Measurements from ENCODE around the gene METTL18. TPM values are rescaled to one million over a fixed set of nuclear protein-coding genes. Genes with fewer than 3 reads are reported as not detected.

METTL18 gene
- total and polyA plus RNA-seq, 2 donors (not counting 1 experiment from before 2014, with no cell fraction given): 3.1 to 18.9 TPM

DNA sequence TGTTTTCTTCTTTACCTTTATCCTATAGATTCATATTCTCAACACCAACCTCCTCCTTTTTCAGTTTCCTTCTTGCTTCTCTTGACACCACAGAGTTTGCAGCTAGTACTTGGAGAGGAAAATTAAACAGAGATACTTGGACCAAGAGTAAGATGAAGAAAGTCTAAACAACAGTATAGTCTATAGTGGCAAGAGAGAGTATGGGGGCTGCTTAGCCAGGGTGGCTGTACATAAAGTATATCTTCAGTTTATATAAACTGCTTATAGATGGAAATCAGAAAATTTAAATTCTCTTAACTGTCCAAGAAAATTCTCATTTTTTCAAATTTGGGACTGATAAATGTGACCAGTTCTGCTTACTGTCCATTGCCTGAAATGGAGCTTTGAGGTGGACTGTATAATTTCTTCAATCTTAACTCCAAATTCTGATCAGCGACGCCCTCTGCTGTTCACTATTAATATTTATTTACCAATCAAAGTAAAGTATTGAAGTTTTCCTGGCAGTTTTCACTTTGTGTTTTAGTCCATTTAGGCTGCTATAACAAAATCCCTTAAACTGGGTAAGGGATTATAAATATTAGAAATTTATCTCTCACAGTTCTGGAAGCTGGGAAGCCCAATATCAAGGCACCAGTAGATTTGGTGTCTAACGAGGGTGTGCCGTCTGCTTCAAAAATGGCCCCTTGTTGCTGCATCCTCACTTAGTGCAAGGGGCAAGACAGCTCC, 14.8 kb upstream of the METTL18 start:
- no peak overlapping the region for H3K9ac ChIP-seq (ENCODE audit: low read length)
- no peaks in the 10 kb centered on the region for H3K36me3 ChIP-seq (replicated peaks in 1 of 2; ENCODE audit: control extremely low read depth in 1 of 2, control insufficient read depth in 1 of 2, extremely low read depth in 1 of 2, insufficient read depth in 2 of 2, low read length in 1 of 2)
- H3K79me2 ChIP-seq (ENCODE audit: control insufficient read depth, insufficient read depth, low read length): no peaks in the 10 kb centered on the region
- H3K4me3 ChIP-seq (ENCODE audit: control extremely low read depth in 1 of 5, extremely low read depth in 1 of 5, insufficient read depth in 1 of 5, low read depth in 2 of 5, low read length in 4 of 5): no peak overlapping the region
- H3K9me3 ChIP-seq (ENCODE audit: control extremely low read depth in 1 of 3, control insufficient read depth in 2 of 3, insufficient read depth in 1 of 3, low read length in 2 of 3): no peaks in the 10 kb centered on the region
- H3K4me3 Mint-ChIP-seq: no peak overlapping the region
- no peaks in the 10 kb centered on the region for H3K27me3 Mint-ChIP-seq
- H3K27ac Mint-ChIP-seq: no peak overlapping the region
- ATAC-seq (ENCODE audit: low read depth): no peak
- no peak overlapping the region for H3K4me2 ChIP-seq (replicated peaks; ENCODE audit: low read depth, low read length, poor library complexity, severe bottlenecking)
- 100% methylated on average over 2 of the region's 4 CpGs for WGBS (ENCODE audit: insufficient coverage)
- ChIA-PET POLR2A (no interaction called here), CTCF (interaction anchor here (0.5 to 9.5 kb wide), 35 partner anchors 8 to 1670 kb away, joined by 3 to 151 read pairs (median 4); partner anchors contain the start of genes F5 and METTL18)
- DNase-seq: peak; percentile 62
- intact Hi-C loops (cut with micrococcal nuclease): loop anchor here (1.0 to 2.0 kb wide), 7 partner anchors 15 to 343 kb away; partner anchors contain the start of genes F5 and METTL18
- no peak for TF ChIP-seq EZH2 (IDR thresholded peaks at IDR 0.05; ENCODE audit: borderline replicate concordance, insufficient read depth, low read depth, low read length, poor library complexity, severe bottlenecking)
- TF ChIP-seq, protein P1, sequence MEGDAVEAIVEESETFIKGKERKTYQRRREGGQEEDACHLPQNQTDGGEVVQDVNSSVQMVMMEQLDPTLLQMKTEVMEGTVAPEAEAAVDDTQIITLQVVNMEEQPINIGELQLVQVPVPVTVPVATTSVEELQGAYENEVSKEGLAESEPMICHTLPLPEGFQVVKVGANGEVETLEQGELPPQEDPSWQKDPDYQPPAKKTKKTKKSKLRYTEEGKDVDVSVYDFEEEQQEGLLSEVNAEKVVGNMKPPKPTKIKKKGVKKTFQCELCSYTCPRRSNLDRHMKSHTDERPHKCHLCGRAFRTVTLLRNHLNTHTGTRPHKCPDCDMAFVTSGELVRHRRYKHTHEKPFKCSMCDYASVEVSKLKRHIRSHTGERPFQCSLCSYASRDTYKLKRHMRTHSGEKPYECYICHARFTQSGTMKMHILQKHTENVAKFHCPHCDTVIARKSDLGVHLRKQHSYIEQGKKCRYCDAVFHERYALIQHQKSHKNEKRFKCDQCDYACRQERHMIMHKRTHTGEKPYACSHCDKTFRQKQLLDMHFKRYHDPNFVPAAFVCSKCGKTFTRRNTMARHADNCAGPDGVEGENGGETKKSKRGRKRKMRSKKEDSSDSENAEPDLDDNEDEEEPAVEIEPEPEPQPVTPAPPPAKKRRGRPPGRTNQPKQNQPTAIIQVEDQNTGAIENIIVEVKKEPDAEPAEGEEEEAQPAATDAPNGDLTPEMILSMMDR (IDR thresholded peaks at IDR 0.05): peak; percentile 81
- no peaks in the 10 kb centered on the region for H4K20me1 ChIP-seq (ENCODE audit: control insufficient read depth, insufficient read depth, low read length, poor library complexity, severe bottlenecking)
- no peaks in the 10 kb centered on the region for H3K4me1 ChIP-seq (ENCODE audit: control insufficient read depth in 2 of 2, insufficient read depth in 2 of 2, low read length in 2 of 2)
- no peaks in the 10 kb centered on the region for H3K4me1 Mint-ChIP-seq
- no peaks in the 10 kb centered on the region for H3K27me3 ChIP-seq (replicated peaks in 1 of 4; ENCODE audit: control extremely low read depth in 1 of 4, control insufficient read depth in 3 of 4, insufficient read depth in 4 of 4, low read length in 3 of 4)
- no peak overlapping the region for H3K27ac ChIP-seq (ENCODE audit: low read length in 2 of 2)
- no peaks in the 10 kb centered on the region for H3K9me3 Mint-ChIP-seq (ENCODE audit: insufficient read depth)
- H2AFZ ChIP-seq (ENCODE audit: insufficient read depth, low read depth, low read length, poor library complexity, severe bottlenecking): no peak overlapping the region

DNA sequence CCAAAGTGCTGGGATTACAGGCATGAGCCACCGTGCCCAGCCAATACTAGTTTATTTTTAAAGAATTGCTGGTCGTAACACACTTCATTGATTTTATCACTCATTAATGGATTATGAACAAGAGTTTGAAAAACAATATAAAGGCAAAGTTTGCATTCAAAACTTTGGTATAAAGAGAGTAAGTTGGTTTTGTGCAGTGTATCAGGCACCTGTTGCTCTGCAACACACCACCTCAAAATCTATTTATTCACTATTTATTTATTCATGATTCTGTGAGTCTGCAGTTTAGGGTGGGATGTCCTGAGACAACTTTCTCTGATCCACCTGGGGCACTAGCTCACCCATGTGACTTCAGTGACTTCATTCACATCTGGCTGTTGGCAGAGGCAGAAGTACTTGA, 10.2 kb upstream of the METTL18 start:
- H3K9me3 Mint-ChIP-seq (ENCODE audit: insufficient read depth): no peaks in the 10 kb centered on the region
- no peak overlapping the region for H3K27ac Mint-ChIP-seq
- H3K4me1 ChIP-seq (ENCODE audit: control insufficient read depth in 2 of 2, insufficient read depth in 2 of 2, low read length in 2 of 2): no peaks in the 10 kb centered on the region
- no peak overlapping the region for H2AFZ ChIP-seq (ENCODE audit: insufficient read depth, low read depth, low read length, poor library complexity, severe bottlenecking)
- POLR2A ChIA-PET: no interaction called here
- H3K79me2 ChIP-seq (ENCODE audit: control insufficient read depth, insufficient read depth, low read length): no peaks in the 10 kb centered on the region
- ATAC-seq (ENCODE audit: low read depth) (no peak), DNase-seq (no peak)
- no peaks in the 10 kb centered on the region for H3K9me3 ChIP-seq (ENCODE audit: control extremely low read depth in 1 of 3, control insufficient read depth in 2 of 3, insufficient read depth in 1 of 3, low read length in 2 of 3)
- WGBS (ENCODE audit: insufficient coverage): no CpG with 5 or more reads among the region's 2 CpGs
- no peaks in the 10 kb centered on the region for H3K27me3 ChIP-seq (replicated peaks in 1 of 4; ENCODE audit: control extremely low read depth in 1 of 4, control insufficient read depth in 3 of 4, insufficient read depth in 4 of 4, low read length in 3 of 4)
- no peak for TF ChIP-seq EZH2 (IDR thresholded peaks at IDR 0.05; ENCODE audit: borderline replicate concordance, insufficient read depth, low read depth, low read length, poor library complexity, severe bottlenecking)
- TF ChIP-seq, protein P1 (IDR thresholded peaks at IDR 0.05): no peak
- H3K4me1 Mint-ChIP-seq: no peaks in the 10 kb centered on the region
- H3K27me3 Mint-ChIP-seq: no peaks in the 10 kb centered on the region
- no peak overlapping the region for H3K4me3 Mint-ChIP-seq
- no peak overlapping the region for H3K27ac ChIP-seq (ENCODE audit: low read length in 2 of 2)
- H3K9ac ChIP-seq (ENCODE audit: low read length): no peak overlapping the region
- H4K20me1 ChIP-seq (ENCODE audit: control insufficient read depth, insufficient read depth, low read length, poor library complexity, severe bottlenecking): no peaks in the 10 kb centered on the region
- H3K4me2 ChIP-seq (replicated peaks; ENCODE audit: low read depth, low read length, poor library complexity, severe bottlenecking): no peak overlapping the region
- intact Hi-C loops (cut with micrococcal nuclease): no loop called here
- CTCF ChIA-PET: no interaction called here
- no peak overlapping the region for H3K4me3 ChIP-seq (ENCODE audit: control extremely low read depth in 1 of 5, extremely low read depth in 1 of 5, insufficient read depth in 1 of 5, low read depth in 2 of 5, low read length in 4 of 5)
- peaks cover 6 to 9% of the 10 kb centered on the region in 2 experiments for H3K36me3 ChIP-seq (replicated peaks in 1 of 2; ENCODE audit: control extremely low read depth in 1 of 2, control insufficient read depth in 1 of 2, extremely low read depth in 1 of 2, insufficient read depth in 2 of 2, low read length in 1 of 2)
